Mesodermal cell (in vitro differentiated cells): Measurements from ENCODE around the gene GTF2A1L.
"Not testable (repeated sequence)": the region's sequence is repeated elsewhere in the genome, so short reads cannot be mapped to it uniquely, and the experiment has no call there.

Experiments
- H3K27ac ChIP-seq: 2 replicates; pipeline ENCODE4 v1.7.0; 2013; ENCODE audit warnings: mild to moderate bottlenecking, low read depth, low read length, moderate library complexity; ENCODE audit not compliant: severe bottlenecking
- H3K36me3 ChIP-seq: 2 replicates; pipeline ENCODE4 v1.7.1; 2013; ENCODE audit warnings: mild to moderate bottlenecking, low read length, moderate library complexity; ENCODE audit not compliant: control insufficient read depth, insufficient read depth
- H3K4me1 ChIP-seq: one replicate; pipeline ENCODE4 v1.7.1; 2013; ENCODE audit warnings: mild to moderate bottlenecking, low read length; ENCODE audit not compliant: insufficient read depth, control insufficient read depth, poor library complexity, severe bottlenecking
- H3K4me3 ChIP-seq: 2 replicates; pipeline ENCODE4 v1.7.0; 2013; ENCODE audit warnings: low read length, control low read depth, mild to moderate bottlenecking; ENCODE audit not compliant: insufficient read depth, poor library complexity, severe bottlenecking; ENCODE audit errors: extremely low read depth
- H3K9me3 ChIP-seq: 2 replicates; pipeline ENCODE4 v1.7.1; 2013; ENCODE audit warnings: mild to moderate bottlenecking, low read length, moderate library complexity; ENCODE audit not compliant: control insufficient read depth
- WGBS, 2 experiments: methylation state at CpG; one replicate each; pipeline ENCODE4 v1.1.5; 2013; ENCODE audit warnings: missing lambda C conversion rate in 2 of 2; ENCODE audit not compliant: insufficient coverage in 2 of 2; 5-methylcytosine and 5-hydroxymethylcytosine counted together

The GTF2A1L gene

DNA sequence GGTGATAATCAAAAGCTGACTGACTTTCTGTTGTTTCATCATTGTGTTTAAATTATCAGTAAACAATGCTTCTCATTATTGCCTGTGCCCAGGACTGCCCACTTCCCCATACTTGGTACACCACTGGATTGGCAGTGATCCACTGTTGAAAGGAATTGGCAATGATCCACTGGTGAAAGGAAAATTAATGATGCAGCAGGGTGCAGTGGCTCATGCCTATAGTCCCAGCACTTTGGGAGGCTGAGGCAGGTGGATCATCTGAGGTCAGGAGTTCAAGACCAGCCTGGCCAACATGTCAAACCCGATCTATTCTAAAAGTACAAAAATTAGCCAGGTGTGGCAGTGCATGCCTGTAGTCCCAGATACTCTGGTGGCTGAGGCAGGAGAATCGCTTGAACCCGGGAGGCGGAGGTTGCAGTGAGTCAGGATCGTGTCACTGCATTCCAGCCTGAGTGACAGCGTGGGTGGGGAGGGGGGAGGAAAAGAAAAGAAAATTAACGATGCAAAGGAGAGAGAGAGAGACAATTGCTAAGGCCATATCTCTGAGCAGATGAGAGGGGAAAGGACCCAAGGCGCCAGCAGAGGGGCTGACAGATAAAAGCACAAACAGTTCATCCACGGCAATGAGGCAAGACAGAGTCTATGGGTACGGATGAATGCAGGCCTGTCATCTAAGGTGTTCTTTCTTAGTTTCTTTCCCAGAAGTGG lies 10.2 kb upstream of the GTF2A1L start:
- no peaks in the 10 kb centered on the region for H3K4me1 ChIP-seq
- 76 to 80% methylated on average over 9 to 10 of the region's 10 CpGs for WGBS, 2 experiments
- no peaks in the 10 kb centered on the region for H3K9me3 ChIP-seq
- no peaks in the 10 kb centered on the region for H3K36me3 ChIP-seq
- H3K4me3 ChIP-seq = no peak overlapping the region
- H3K27ac ChIP-seq = no peak overlapping the region

- Histone ChIP-seq H3K36me3 (no peaks in the 10 kb centered on the region), H3K9me3 (no peaks in the 10 kb centered on the region), H3K27ac (no peak overlapping the region), H3K4me1 (no peaks in the 10 kb centered on the region), H3K4me3 (no peak overlapping the region)
- 100% methylated on average over 1 of the region's 2 CpGs for WGBS, 2 experiments
Measured at GRCh38 chr2:48613211-48613610, 4.4 kb upstream of the GTF2A1L start.

DNA sequence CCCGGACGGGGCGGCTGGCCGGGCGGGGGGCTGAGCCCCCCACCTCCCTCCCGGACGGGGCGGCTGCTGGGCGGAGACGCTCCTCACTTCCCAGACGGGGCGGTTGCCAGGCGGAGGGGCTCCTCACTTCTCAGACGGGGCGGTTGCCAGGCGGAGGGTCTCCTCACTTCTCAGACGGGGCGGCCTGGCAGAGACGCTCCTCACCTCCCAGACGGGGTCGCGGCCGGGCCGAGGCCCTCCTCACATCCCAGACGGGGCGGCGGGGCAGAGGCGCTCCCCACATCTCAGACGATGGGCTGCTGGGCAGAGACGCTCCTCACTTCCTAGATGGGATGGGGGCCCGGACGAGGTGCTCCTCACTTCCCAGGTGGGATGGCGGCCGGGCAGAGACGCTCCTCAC lies 3.1 kb upstream of the GTF2A1L start:
- not testable (repeated sequence) for H3K36me3 ChIP-seq, H3K4me3 ChIP-seq, H3K4me1 ChIP-seq, H3K27ac ChIP-seq, H3K9me3 ChIP-seq
- WGBS, 2 experiments = 94 to 99% methylated on average over 12 to 14 of the region's 35 CpGs

- 95 to 100% methylated on average over 1 to 2 of the region's 2 CpGs for WGBS, 2 experiments
- no peak overlapping the region for H3K27ac ChIP-seq
- H3K4me3 ChIP-seq = no peak overlapping the region
- H3K36me3 ChIP-seq = no peaks in the 10 kb centered on the region
- no peaks in the 10 kb centered on the region for H3K9me3 ChIP-seq
- H3K4me1 ChIP-seq = no peaks in the 10 kb centered on the region
Measured at GRCh38 chr2:48619526-48619925, 1.9 kb downstream of the GTF2A1L start.

GRCh38 chr2:48620604-48621003 lies 2.9 kb downstream of the GTF2A1L start:
- Histone ChIP-seq H3K36me3 (no peaks in the 10 kb centered on the region), H3K9me3 (no peaks in the 10 kb centered on the region), H3K4me1 (no peaks in the 10 kb centered on the region), H3K4me3 (no peak overlapping the region), H3K27ac (no peak overlapping the region)
- WGBS, 2 experiments = 83 to 85% methylated on average over 2 to 4 of the region's 7 CpGs

GRCh38 chr2:48622691-48623090 lies 5.0 kb downstream of the GTF2A1L start:
- WGBS, 2 experiments = 86 to 100% methylated on average over 1 to 3 of the region's 5 CpGs
- not testable (repeated sequence) for H3K4me1 ChIP-seq, H3K9me3 ChIP-seq, H3K36me3 ChIP-seq, H3K4me3 ChIP-seq, H3K27ac ChIP-seq

DNA sequence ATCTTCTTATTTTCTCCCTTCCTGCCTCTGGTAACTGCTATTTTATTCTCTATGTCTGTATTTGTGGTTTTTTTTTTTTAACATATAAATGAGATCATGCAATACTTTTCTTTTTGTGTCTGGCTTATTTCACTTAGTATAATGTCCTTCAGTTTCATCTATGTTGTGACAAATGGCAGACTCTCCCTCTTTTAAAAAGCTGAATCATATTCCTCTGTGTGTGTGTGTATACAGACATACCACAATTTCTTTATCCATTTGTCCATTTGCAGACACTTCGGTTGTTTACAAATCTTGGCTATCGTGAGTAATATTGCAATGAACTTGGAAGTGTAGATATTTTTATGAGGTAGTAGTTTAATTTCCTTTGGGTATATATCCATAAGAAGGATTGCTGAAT lies 7.0 kb downstream of the GTF2A1L start:
- no CpG with 5 or more reads among the region's 2 CpGs for WGBS, 2 experiments
- no peaks in the 10 kb centered on the region for H3K9me3 ChIP-seq
- no peaks in the 10 kb centered on the region for H3K36me3 ChIP-seq
- H3K4me3 ChIP-seq = no peak overlapping the region
- no peaks in the 10 kb centered on the region for H3K4me1 ChIP-seq
- no peak overlapping the region for H3K27ac ChIP-seq

- Histone ChIP-seq H3K36me3 (no peaks in the 10 kb centered on the region), H3K9me3 (no peaks in the 10 kb centered on the region), H3K4me3 (no peak overlapping the region), H3K4me1 (no peaks in the 10 kb centered on the region), H3K27ac (no peak overlapping the region)
Measured at GRCh38 chr2:48626047-48626446, 8.4 kb downstream of the GTF2A1L start.

- H3K36me3 ChIP-seq = no peaks in the 10 kb centered on the region
- H3K9me3 ChIP-seq = peaks cover 4% of the 10 kb centered on the region
- H3K4me3 ChIP-seq = no peak overlapping the region
- 68 to 85% methylated on average over 2 of the region's 5 CpGs for WGBS, 2 experiments
- H3K27ac ChIP-seq = no peak overlapping the region
- no peaks in the 10 kb centered on the region for H3K4me1 ChIP-seq
Measured at GRCh38 chr2:48633143-48633542, 15.5 kb downstream of the GTF2A1L start.

- Histone ChIP-seq H3K27ac (no peak overlapping the region), H3K4me3 (no peak overlapping the region), H3K36me3 (no peaks in the 10 kb centered on the region), H3K4me1 (no peaks in the 10 kb centered on the region), H3K9me3 (peaks cover 4% of the 10 kb centered on the region)
- WGBS, 2 experiments = no CpG with 5 or more reads among the region's 2 CpGs
Measured at GRCh38 chr2:48635786-48636185, 18.1 kb downstream of the GTF2A1L start.

- WGBS, 2 experiments = 60 to 100% methylated on average over 1 of the region's 1 CpG
- Histone ChIP-seq H3K4me1 (no peaks in the 10 kb centered on the region), H3K27ac (no peak overlapping the region), H3K9me3 (peaks cover 4% of the 10 kb centered on the region), H3K4me3 (no peak overlapping the region), H3K36me3 (no peaks in the 10 kb centered on the region)
Measured at GRCh38 chr2:48638261-48638660, 20.6 kb downstream of the GTF2A1L start.
